Skeletal muscle tissue (tissue), 4 donors: ENCODE measurements around the gene HOXA1. TPM values are rescaled to one million over a fixed set of nuclear protein-coding genes. Genes with fewer than 3 reads are reported as not detected.

Experiments
- H3K27ac ChIP-seq: one replicate; pipeline ENCODE4 v1.7.0; 2013; ENCODE audit warnings: mild to moderate bottlenecking, low read depth, low read length, inconsistent platforms
- H3K27me3 ChIP-seq, 3 donors: one replicate each; pipeline ENCODE4 v1.7.0; 2013; ENCODE audit warnings: low read length in 3 of 3; ENCODE audit not compliant: control insufficient read depth in 3 of 3, insufficient read depth in 3 of 3
- H3K36me3 ChIP-seq, 3 donors: one replicate each; pipeline ENCODE4 v1.7.0; 2013; ENCODE audit warnings: low read length in 3 of 3; ENCODE audit not compliant: control insufficient read depth in 3 of 3, insufficient read depth in 3 of 3
- H3K4me1 ChIP-seq, 3 donors: one replicate each; pipeline ENCODE4 v1.7.0; 2013; ENCODE audit warnings: low read length in 3 of 3, mild to moderate bottlenecking in 3 of 3; ENCODE audit not compliant: control insufficient read depth in 3 of 3, insufficient read depth in 3 of 3
- H3K4me3 ChIP-seq, 3 donors: one replicate each; pipeline ENCODE4 v1.7.0; 2013; ENCODE audit warnings: low read length in 3 of 3
- H3K9ac ChIP-seq, 3 donors: one replicate each; pipeline ENCODE4 v1.7.0; 2013; ENCODE audit warnings: low read length in 3 of 3, mild to moderate bottlenecking in 3 of 3, moderate library complexity in 2 of 3, low read depth in 1 of 3
- H3K9me3 ChIP-seq, 3 donors: one replicate each; pipeline ENCODE4 v1.7.0; 2013; ENCODE audit warnings: low read length in 3 of 3; ENCODE audit not compliant: control insufficient read depth in 3 of 3
- total RNA-seq: library from RNA; depleted of rRNA; stranded (reverse); fragments of >200 nt; gene quantifications from one replicate; pipeline ENCODE4 v1.2.3, GENCODE V29; 2014
- donor health status: Osteomylitis.

The HOXA1 gene
- total RNA-seq, 1 donor from 2014 or later: not detected

DNA sequence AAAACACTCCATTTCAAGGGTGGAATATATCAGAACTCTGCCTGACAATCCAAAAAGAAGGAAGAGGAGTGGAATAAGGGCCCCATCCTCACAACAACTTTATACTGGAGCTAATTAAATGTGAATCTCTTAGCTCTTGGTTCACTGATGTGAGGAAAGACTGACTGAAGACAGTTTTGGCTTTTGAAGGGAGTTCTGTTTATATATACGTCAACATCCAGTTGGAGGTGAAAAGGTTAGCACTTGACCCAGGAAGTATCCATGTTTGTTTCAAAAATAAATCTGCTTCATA lies 3.0 kb downstream of the HOXA1 start:
- H3K27me3 ChIP-seq: peaks cover 15 to 22% (median 16%) of the 10 kb centered on the region in 3 donors

DNA sequence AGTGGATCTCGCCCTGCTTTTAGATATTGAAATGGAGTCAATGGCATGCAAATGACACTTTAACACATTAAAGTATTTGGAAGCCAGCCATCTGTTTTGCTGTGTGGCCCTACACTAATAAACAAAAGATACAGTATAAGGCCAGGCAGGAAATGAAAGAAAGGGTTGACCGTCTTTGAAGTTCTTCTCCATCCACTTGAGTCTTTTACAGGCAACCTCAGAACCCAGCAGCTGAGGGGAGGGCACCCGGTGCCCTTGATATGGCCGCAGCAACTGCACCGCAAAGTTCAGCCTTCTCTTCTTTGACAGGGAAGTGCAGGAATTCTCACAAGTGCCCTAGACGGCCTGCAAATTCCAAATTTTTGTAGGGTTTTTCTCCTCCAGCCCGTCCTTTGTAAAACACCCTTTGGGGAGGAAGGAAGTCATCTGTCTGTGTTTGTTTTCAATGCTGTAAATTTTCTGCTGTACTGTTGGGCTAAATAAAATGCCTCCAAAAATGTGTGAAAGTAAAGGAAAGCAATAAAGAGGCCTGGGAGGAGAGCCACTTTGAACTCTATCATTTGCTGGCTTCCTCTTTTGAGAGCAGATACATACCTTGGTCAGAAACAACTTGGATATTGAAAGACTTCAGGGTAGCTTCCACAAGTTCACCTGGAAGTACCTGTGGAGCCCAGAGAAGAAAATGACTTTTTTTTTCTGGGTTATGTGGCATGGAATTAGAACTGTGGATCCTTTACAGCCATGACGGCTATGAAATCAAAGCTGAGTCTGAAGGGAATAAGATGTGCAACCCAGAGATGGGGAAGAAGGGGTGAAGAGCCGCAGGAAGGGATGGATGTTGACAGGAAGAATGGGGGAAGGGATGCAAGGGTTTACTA lies 3.6 kb downstream of the HOXA1 start:
- H3K27ac ChIP-seq: no peak overlapping the region
- H3K27me3 ChIP-seq: peaks cover 19 to 26% (median 21%) of the 10 kb centered on the region in 3 donors
- H3K4me3 ChIP-seq: no peak overlapping the region
- H3K9me3 ChIP-seq: no peaks in the 10 kb centered on the region
- no peaks in the 10 kb centered on the region for H3K36me3 ChIP-seq
- H3K4me1 ChIP-seq: peaks cover 8 to 19% (median 9%) of the 10 kb centered on the region in 3 donors
- H3K9ac ChIP-seq: no peak overlapping the region

More for the DNA sequence above, 3.0 kb downstream of the HOXA1 start:
- H3K9ac ChIP-seq: no peak overlapping the region
- no peak overlapping the region for H3K27ac ChIP-seq
- H3K36me3 ChIP-seq: no peaks in the 10 kb centered on the region
- H3K9me3 ChIP-seq: no peaks in the 10 kb centered on the region
- no peak overlapping the region for H3K4me3 ChIP-seq
- peaks cover 13 to 22% (median 15%) of the 10 kb centered on the region in 3 donors for H3K4me1 ChIP-seq

DNA sequence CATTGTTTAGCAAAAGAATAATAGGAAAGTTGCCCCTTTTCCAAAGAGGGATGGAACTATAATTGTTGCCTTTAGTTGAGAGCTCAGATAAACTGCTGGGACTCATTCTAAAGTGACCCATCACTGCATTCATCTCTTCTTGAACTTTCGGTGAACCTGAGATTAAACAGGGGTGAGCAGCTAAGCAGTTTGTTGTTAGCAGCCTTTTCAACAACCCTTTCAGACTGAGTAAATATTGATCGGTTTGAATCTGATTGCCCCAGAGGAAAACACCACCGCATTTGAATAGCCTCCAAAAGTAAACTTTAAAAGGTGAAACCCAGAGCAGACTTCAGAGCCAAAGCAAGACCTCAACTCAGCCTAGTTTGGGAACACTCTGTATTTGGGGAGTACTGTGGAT lies 4.7 kb downstream of the HOXA1 start:
- Histone ChIP-seq H3K27me3 (peaks cover 19 to 26% (median 21%) of the 10 kb centered on the region in 3 donors), H3K27ac (no peak overlapping the region), H3K9me3 (no peaks in the 10 kb centered on the region), H3K9ac (no peak overlapping the region), H3K4me1 (peaks cover 0 to 11% (median 2%) of the 10 kb centered on the region in 3 donors), H3K4me3 (no peak overlapping the region), H3K36me3 (no peaks in the 10 kb centered on the region)

- no peaks in the 10 kb centered on the region for H3K9me3 ChIP-seq
- peaks cover 19 to 26% (median 21%) of the 10 kb centered on the region in 3 donors for H3K27me3 ChIP-seq
- H3K27ac ChIP-seq: no peak overlapping the region
- H3K36me3 ChIP-seq: no peaks in the 10 kb centered on the region
- no peak overlapping the region for H3K9ac ChIP-seq
- H3K4me1 ChIP-seq: peaks cover 0 to 5% (median 2%) of the 10 kb centered on the region in 3 donors
- H3K4me3 ChIP-seq: peak overlapping the region in 1 of 3 donors; percentile 45
These were observed 7.5 kb downstream of the HOXA1 start for GRCh38 chr7:27088002-27088922.

DNA sequence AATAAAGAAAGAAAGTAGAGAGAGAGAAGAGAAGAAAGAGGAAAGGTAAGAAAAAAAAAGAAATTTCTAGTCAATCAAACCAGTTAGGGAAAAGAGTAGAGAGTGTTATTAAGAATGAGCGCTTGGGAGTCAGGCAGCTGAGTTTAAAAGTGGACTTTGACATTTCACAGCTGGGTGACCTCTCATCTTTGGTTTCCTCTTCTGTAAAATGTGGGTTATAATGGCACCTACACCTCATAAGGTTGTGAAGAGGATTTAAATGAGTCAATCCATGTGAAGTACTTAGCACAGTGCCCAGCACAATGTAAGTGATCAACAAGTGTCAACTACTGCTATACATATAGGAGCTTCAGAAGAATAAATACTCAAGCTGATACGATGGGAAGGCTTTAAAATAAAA lies 12.2 kb downstream of the HOXA1 start:
- H3K9ac ChIP-seq: no peak overlapping the region

DNA sequence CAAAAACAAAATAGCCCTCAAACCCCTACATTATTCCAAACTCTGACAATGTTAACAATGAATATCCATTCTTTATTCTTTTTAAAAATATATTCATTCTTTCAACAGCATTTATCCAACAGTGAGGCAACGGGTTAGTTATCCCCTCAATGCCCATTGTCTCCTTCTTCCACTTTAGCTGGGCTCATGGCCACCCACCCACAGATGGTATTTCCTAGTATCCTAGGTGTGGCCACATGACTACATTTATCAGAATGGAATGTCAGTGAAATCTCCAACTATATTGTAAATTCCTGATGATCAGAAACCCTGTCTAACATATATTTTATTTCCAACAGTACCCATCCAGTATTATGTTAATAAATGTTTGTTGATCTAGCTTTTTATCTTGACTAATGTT lies 13.6 kb downstream of the HOXA1 start:
- no peak overlapping the region for H3K4me3 ChIP-seq
- H3K4me1 ChIP-seq: no peaks in the 10 kb centered on the region
- no peak overlapping the region for H3K9ac ChIP-seq
- no peaks in the 10 kb centered on the region for H3K27me3 ChIP-seq
- no peaks in the 10 kb centered on the region for H3K36me3 ChIP-seq
- H3K9me3 ChIP-seq: no peaks in the 10 kb centered on the region
- H3K27ac ChIP-seq: no peak overlapping the region

More for the DNA sequence above, 12.2 kb downstream of the HOXA1 start:
- Histone ChIP-seq H3K9me3 (no peaks in the 10 kb centered on the region), H3K4me3 (no peak overlapping the region), H3K36me3 (no peaks in the 10 kb centered on the region), H3K27me3 (peaks cover 13 to 14% (median 13%) of the 10 kb centered on the region in 3 donors), H3K27ac (no peak overlapping the region), H3K4me1 (peaks cover 0 to 5% (median 2%) of the 10 kb centered on the region in 3 donors)

DNA sequence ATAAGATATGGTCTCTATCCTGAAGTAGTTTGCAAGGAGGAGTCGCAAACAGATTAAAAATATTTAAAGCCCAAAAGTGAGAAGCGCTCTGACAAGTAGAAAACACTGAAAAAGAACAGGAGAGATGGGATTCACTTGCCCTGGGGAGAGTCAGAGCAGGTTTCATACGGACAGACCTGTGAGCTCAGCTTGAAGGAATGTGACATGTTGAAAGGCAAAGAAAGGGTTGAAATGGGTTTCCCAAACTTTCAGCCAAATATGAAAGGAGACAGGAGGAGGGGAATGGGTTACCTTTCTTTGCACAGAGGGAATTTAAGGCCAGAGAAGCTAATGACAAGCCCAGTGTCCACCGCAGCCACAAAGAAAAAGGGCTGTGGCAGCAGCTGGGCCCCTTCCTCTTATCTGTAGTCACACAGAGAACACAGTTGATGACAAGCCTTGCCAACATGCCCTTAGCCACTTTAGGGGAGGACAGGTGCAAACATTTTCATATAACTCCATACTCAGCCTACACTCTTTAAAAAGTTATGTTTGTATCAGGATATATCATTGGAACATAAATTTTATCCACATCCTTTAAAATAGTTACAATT lies 14.9 kb downstream of the HOXA1 start:
- H3K9ac ChIP-seq: no peak overlapping the region
- no peaks in the 10 kb centered on the region for H3K27me3 ChIP-seq
- no peaks in the 10 kb centered on the region for H3K9me3 ChIP-seq
- no peaks in the 10 kb centered on the region for H3K36me3 ChIP-seq
- no peak overlapping the region for H3K27ac ChIP-seq
- no peaks in the 10 kb centered on the region for H3K4me1 ChIP-seq
- H3K4me3 ChIP-seq: no peak overlapping the region

GRCh38 chr7:27079234-27079975 lies 16.4 kb downstream of the HOXA1 start:
- Histone ChIP-seq H3K9ac (no peak overlapping the region), H3K4me1 (no peaks in the 10 kb centered on the region), H3K9me3 (no peaks in the 10 kb centered on the region), H3K27me3 (no peaks in the 10 kb centered on the region), H3K36me3 (no peaks in the 10 kb centered on the region), H3K4me3 (no peak overlapping the region), H3K27ac (no peak overlapping the region)

GRCh38 chr7:27078616-27079233 lies 17.1 kb downstream of the HOXA1 start:
- Histone ChIP-seq H3K27ac (no peak overlapping the region), H3K4me3 (no peak overlapping the region), H3K27me3 (no peaks in the 10 kb centered on the region), H3K9ac (no peak overlapping the region), H3K4me1 (no peaks in the 10 kb centered on the region), H3K36me3 (no peaks in the 10 kb centered on the region), H3K9me3 (no peaks in the 10 kb centered on the region)
